ENCODE data around the gene UBAC2.

UBAC2 gene

DNA sequence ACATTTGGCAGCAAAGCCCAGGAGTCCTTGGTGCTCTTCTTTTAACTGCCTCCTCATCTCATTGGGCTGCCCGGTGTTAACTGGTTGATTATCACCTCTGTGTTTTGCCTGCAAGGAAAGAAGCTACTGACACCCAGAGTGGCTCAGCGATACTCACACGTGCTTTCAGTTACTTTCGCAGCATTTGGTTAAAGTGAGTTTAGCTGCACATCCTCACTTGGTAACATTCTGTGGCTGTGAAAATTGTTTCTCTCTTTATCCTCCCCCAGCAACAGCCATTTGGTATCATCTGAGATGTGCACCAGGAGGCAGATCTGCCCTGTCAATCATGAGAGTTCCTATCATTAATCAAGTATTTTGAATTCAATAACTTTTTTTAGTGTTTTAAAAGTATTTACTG, 151.1 kb downstream of the UBAC2 start:
- Mint-ChIP-seq H3K4me1 (peaks cover 100% of the 10 kb centered on the region), H3K27ac (ENCODE audit: low read depth) (peak overlapping the region; percentile 100), H3K9me3 (no peaks in the 10 kb centered on the region), H3K4me3 (peak overlapping the region; percentile 77), H3K27me3 (no peaks in the 10 kb centered on the region), H3K36me3 (ENCODE audit: insufficient read depth) (peaks cover 32% of the 10 kb centered on the region)
- DNase-seq (ENCODE audit: low spot score in 2 of 2), result peak in 1 of 2 donors; percentile 69
- peak; percentile 69 for ATAC-seq (replicated peaks; ENCODE audit: extremely low read depth, poor library complexity, severe bottlenecking)

DNA sequence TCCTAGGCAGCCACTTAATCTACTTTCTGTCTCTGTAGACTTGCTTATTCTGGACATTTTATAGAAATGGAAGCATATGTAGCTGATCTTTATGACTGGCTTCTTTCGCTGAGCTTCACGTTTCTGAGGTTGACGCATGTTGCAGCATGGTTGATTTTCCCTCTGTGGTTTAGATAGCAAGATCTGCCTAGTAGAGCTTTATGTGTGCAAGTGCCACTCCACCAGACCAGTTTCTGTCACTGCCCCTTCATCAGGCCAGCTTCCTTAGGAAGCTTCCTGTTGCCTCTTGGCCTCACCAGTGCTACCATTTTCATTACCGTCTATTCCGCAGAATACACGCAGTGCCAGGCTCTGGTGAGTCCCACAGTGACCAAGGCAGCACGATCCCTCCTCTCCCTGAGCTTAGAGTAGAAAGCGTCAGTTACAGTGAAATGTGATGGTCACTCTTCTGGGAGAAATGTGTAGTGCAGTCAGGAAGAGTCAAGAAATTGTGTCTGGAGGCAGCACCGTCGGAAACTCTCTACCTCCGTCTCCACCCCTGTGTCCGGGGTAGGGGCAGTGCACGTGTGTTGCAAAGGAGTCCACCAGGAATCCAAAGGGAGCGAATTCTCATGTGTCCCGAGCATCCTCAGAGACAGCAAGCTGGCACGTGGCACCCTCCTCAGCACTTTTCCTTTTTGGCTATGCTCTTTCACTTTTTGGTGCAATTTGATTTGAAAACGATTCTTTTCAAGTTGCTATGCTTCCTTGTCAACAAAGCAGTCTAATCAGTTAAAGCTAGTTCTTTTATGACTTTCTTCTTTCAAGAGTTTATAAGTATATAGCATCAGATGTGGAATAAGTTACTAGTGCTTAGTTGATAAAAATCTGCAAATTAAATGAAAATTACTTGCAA, 151.9 kb downstream of the UBAC2 start:
- ATAC-seq (replicated peaks; ENCODE audit: extremely low read depth, poor library complexity, severe bottlenecking) (peak; percentile 15), DNase-seq (ENCODE audit: low spot score in 2 of 2) (peak in 1 of 2 donors; percentile 35)
- Mint-ChIP-seq H3K27ac (ENCODE audit: low read depth) (peak overlapping the region; percentile 100), H3K4me1 (peaks cover 100% of the 10 kb centered on the region), H3K36me3 (ENCODE audit: insufficient read depth) (peaks cover 35% of the 10 kb centered on the region), H3K27me3 (no peaks in the 10 kb centered on the region), H3K4me3 (peak overlapping the region; percentile 77), H3K9me3 (no peaks in the 10 kb centered on the region)

DNA sequence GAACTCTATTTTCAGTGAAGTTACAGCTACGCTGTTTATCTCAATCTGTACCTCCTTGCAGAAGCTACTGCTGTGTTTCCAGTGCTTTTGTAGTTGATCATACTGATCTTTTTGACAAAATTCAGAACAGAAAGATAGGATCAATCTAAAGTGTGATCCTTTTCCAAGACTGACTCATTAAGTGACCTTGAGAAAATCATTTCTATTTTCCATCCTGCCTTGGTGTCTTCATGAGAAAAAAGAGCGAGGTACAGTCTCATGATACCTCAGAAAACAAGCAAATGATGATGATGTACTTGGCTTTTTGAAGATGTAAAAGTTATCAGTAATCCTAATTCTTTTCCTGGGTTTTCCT, 152.6 kb downstream of the UBAC2 start:
- no peak for DNase-seq (ENCODE audit: low spot score in 2 of 2)
- H3K36me3 Mint-ChIP-seq (ENCODE audit: insufficient read depth), result peaks cover 37% of the 10 kb centered on the region
- H3K27ac Mint-ChIP-seq (ENCODE audit: low read depth), result peak overlapping the region; percentile 100
- no peaks in the 10 kb centered on the region for H3K27me3 Mint-ChIP-seq
- ATAC-seq (replicated peaks; ENCODE audit: extremely low read depth, poor library complexity, severe bottlenecking), result no peak
- peak overlapping the region; percentile 77 for H3K4me3 Mint-ChIP-seq
- H3K9me3 Mint-ChIP-seq, result no peaks in the 10 kb centered on the region
- H3K4me1 Mint-ChIP-seq, result peaks cover 100% of the 10 kb centered on the region

DNA sequence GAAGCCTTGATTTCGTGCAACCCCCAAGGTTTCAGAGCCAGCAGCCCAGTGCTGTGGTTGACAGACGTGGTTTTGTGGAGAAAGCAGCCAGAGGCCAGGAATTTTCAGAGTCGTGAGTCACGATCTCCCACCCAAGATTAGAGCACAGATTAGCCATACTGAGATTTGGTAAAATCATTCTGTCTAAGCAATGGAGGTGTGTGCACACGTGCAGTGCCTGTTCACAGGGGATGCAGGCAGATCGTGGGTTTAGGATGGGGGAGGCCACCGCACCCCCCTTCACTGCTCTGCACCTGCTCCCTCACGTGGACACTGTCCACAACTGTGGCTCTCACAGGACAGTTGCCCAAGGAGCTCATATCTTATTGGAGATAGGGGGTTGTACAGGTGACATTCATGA, 153.2 kb downstream of the UBAC2 start:
- H3K4me1 Mint-ChIP-seq, result peaks cover 100% of the 10 kb centered on the region
- peaks cover 39% of the 10 kb centered on the region for H3K36me3 Mint-ChIP-seq (ENCODE audit: insufficient read depth)
- no peaks in the 10 kb centered on the region for H3K27me3 Mint-ChIP-seq
- no peak for ATAC-seq (replicated peaks; ENCODE audit: extremely low read depth, poor library complexity, severe bottlenecking)
- DNase-seq (ENCODE audit: low spot score in 2 of 2), result no peak
- H3K27ac Mint-ChIP-seq (ENCODE audit: low read depth), result peak overlapping the region; percentile 100
- H3K4me3 Mint-ChIP-seq, result peak overlapping the region; percentile 77
- no peaks in the 10 kb centered on the region for H3K9me3 Mint-ChIP-seq

DNA sequence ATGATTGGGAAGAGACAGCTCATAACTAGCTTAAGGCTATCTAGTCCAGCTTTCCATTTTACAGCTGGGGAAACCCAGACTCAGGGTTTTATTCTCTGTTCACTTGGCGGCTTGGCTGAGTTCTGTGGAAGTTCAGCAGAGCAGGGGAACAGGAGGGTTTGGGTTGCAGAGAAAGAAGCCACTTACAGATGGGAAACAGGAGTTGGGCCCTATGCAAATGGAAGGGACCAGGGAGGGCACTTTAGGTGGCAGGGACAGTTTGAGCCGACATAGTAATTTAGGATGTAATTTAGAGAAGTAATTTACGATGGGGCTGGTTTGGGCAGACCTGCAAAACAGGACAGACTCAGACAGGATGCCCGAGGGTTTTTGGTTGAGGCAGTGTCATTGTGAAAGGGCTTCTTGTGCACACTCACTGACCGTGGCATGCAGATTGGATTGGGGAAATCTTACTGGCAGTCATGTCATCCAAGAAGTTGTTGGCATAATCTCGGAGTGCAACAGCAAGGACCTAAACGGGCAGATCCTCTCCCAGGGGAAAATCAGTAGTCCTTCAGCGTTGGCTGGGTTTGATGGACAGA, 153.8 kb downstream of the UBAC2 start:
- Mint-ChIP-seq H3K27me3 (no peaks in the 10 kb centered on the region), H3K4me3 (peak overlapping the region; percentile 77), H3K9me3 (no peaks in the 10 kb centered on the region), H3K36me3 (ENCODE audit: insufficient read depth) (peaks cover 39% of the 10 kb centered on the region), H3K4me1 (peaks cover 100% of the 10 kb centered on the region), H3K27ac (ENCODE audit: low read depth) (peak overlapping the region; percentile 100)
- no peak for ATAC-seq (replicated peaks; ENCODE audit: extremely low read depth, poor library complexity, severe bottlenecking)
- no peak for DNase-seq (ENCODE audit: low spot score in 2 of 2)

DNA sequence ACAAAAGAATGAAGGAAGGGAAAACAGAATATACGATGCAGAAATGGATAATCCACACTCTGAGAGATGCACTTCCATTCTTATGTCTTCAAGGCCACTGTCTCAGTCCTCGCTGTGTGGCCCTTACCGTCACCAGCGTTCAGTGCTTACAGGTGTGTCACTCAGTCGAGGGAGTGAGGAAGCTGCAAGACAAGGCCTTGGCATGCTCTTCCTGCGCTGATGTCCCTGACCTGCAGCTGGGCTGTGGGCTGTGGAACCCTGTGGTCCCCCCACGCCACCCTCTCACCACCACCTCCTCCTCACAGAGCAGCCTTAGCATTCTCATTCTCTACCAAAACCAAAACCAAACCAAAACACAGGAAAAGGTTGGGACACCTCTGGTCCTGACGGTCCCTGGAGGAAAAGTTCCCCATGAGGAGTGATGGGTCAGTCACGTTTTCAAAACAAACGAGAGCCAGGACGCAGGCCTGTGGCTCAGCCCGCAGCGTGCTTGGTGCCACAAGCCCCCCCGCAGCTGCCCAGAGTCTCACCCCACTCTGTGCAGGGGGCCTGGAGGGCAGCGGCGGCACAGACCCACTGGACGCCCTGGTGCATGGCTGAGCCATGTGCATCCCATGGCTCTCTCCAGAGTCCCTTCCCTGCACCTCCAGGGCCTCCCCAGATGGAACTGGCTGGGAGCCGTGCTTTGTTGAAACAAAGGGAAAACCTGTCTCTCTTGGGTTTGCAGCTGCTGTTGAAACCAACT, 154.8 kb downstream of the UBAC2 start:
- H3K36me3 Mint-ChIP-seq (ENCODE audit: insufficient read depth), result peaks cover 35% of the 10 kb centered on the region
- peaks cover 100% of the 10 kb centered on the region for H3K4me1 Mint-ChIP-seq
- no peak for DNase-seq (ENCODE audit: low spot score in 2 of 2)
- H3K9me3 Mint-ChIP-seq, result no peaks in the 10 kb centered on the region
- ATAC-seq (replicated peaks; ENCODE audit: extremely low read depth, poor library complexity, severe bottlenecking), result no peak
- no peaks in the 10 kb centered on the region for H3K27me3 Mint-ChIP-seq
- peak overlapping the region; percentile 77 for H3K4me3 Mint-ChIP-seq
- peak overlapping the region; percentile 100 for H3K27ac Mint-ChIP-seq (ENCODE audit: low read depth)

DNA sequence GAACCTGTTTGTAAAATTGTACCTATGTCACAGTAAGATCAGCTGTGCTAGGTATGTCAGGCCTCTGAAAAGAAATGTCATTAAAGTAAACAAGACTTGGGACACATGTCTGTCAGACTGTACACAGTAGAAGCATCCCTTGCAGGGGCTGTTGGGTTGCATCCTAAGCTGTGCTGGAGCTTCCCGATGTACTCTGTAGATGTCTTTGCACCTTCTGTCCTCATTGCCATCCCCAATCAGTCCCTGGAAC, 155.3 kb downstream of the UBAC2 start:
- Mint-ChIP-seq H3K27me3 (no peaks in the 10 kb centered on the region), H3K9me3 (no peaks in the 10 kb centered on the region), H3K36me3 (ENCODE audit: insufficient read depth) (peaks cover 37% of the 10 kb centered on the region), H3K4me3 (peak overlapping the region; percentile 77), H3K4me1 (peaks cover 100% of the 10 kb centered on the region), H3K27ac (ENCODE audit: low read depth) (peak overlapping the region; percentile 100)
- DNase-seq (ENCODE audit: low spot score in 2 of 2) (no peak), ATAC-seq (replicated peaks; ENCODE audit: extremely low read depth, poor library complexity, severe bottlenecking) (no peak)

DNA sequence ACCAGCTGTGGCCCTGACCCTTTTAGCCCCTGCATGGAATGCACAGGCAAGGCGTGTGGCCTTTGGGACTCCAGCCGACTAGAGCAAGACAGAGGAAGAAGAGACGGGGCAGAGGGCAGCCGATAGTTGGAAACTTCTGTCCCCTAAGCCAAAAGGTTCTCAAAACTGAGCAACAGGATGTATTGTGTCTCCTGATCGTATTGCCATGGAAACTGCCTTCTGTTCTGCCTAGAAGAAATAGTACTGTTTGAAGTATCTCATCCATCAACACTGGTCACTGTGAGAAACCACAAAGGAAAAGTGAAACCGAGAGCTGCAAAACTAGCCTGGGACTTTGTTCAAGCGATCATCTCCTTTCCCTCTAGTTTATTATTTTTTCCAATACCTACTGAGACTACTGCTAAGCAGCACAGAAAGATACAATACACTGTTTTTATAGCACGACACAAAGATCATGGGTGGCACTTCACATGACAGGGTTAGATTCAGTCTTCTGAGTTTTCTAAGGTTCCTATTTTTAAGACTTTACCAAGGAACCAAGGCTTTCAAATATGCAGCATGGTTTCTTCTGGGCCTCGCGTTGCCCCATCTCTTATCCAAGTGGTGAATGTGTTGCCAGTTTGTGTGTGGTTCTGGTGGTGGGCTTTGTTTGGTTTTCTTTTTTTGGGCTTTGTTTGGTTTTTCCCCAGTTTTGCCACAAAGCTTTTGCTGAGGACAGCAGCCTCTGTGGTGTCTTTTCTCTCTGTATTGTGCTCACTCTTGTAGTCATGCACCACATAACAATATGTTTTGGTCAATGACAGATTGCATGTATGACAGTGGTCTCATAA, 155.8 kb downstream of the UBAC2 start:
- Mint-ChIP-seq H3K9me3 (no peaks in the 10 kb centered on the region), H3K4me3 (peak overlapping the region; percentile 77), H3K27ac (ENCODE audit: low read depth) (peak overlapping the region; percentile 100), H3K36me3 (ENCODE audit: insufficient read depth) (peaks cover 34% of the 10 kb centered on the region), H3K4me1 (peaks cover 100% of the 10 kb centered on the region), H3K27me3 (no peaks in the 10 kb centered on the region)
- DNase-seq (ENCODE audit: low spot score in 2 of 2) (peak; percentile 57 to 78), ATAC-seq (replicated peaks; ENCODE audit: extremely low read depth, poor library complexity, severe bottlenecking) (peak; percentile 69)

DNA sequence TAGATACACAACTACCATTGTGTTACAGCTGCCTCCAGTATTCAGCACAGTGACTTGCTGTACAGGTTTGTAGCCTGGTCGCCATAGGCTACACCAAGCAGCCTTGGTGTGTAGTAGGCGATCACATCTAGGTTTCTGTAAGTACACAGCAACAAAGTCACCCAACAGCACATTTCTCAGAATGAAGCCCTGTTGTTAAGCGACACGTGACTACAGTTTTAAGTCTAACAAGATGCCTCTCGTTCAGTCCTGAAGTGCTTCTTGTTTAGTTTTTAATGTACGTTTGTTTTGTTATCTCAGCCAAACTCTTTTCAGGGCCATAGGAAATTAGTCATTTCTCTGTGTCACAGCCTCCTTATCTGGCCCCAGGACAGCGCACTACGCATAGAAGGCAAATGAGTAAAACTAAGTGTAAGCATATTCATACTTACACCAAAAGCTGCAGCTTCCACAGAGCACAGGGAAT, 156.5 kb downstream of the UBAC2 start:
- Mint-ChIP-seq H3K9me3 (no peaks in the 10 kb centered on the region), H3K4me1 (peaks cover 98% of the 10 kb centered on the region), H3K27me3 (no peaks in the 10 kb centered on the region), H3K27ac (ENCODE audit: low read depth) (peak overlapping the region; percentile 100), H3K36me3 (ENCODE audit: insufficient read depth) (peaks cover 35% of the 10 kb centered on the region), H3K4me3 (peak overlapping the region; percentile 77)
- ATAC-seq (replicated peaks; ENCODE audit: extremely low read depth, poor library complexity, severe bottlenecking), result peak; percentile 21
- peak in 1 of 2 donors; percentile 34 for DNase-seq (ENCODE audit: low spot score in 2 of 2)

DNA sequence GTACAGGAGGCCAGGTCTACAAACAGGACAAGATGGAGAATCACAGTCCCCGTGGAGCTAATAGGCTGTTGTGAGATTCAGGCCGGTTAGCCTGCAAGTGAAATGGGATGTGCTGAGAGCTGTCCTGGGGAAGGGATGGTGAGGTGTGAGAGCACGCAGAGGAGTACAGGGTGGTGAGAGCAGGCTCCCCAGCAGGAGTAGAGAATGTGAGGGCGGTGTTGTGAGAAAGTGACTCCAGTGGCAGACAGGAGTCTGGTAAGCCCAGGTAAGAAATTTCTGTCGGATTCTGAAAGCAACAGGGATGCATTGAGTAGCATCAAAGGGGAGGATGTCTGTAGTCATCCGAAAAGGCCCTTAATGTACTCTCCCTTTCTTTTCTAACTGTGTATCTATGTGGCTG, 157.3 kb downstream of the UBAC2 start:
- Mint-ChIP-seq H3K4me1 (peaks cover 98% of the 10 kb centered on the region), H3K27me3 (no peaks in the 10 kb centered on the region), H3K4me3 (peak overlapping the region; percentile 77), H3K27ac (ENCODE audit: low read depth) (peak overlapping the region; percentile 100), H3K36me3 (ENCODE audit: insufficient read depth) (peaks cover 35% of the 10 kb centered on the region), H3K9me3 (no peaks in the 10 kb centered on the region)
- no peak for DNase-seq (ENCODE audit: low spot score in 2 of 2)
- ATAC-seq (replicated peaks; ENCODE audit: extremely low read depth, poor library complexity, severe bottlenecking), result no peak

DNA sequence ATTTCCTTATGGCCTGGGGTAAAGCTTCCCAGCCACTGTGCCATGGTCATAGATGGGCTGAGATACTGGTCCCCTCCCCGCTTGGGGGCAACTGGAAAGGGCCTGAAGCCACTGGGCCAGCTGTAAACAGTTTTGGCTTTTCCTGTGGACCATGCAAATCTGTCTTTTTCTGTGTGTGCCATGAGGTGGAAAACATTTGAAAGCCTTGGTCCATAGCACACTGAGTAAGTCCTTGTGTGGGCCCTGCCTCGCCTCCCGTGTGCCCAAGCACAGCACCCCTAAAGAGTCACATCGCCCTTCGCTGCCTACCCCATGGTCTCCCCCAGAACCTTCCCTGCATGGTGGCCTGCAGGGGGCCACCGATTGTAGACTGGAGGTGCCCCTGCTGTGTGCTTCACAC, 158.9 kb downstream of the UBAC2 start:
- Mint-ChIP-seq H3K4me3 (peak overlapping the region; percentile 23), H3K27me3 (no peaks in the 10 kb centered on the region), H3K36me3 (ENCODE audit: insufficient read depth) (peaks cover 32% of the 10 kb centered on the region), H3K9me3 (no peaks in the 10 kb centered on the region), H3K4me1 (peaks cover 95% of the 10 kb centered on the region), H3K27ac (ENCODE audit: low read depth) (peak overlapping the region; percentile 100)
- ATAC-seq (replicated peaks; ENCODE audit: extremely low read depth, poor library complexity, severe bottlenecking) (no peak), DNase-seq (ENCODE audit: low spot score in 2 of 2) (no peak)

DNA sequence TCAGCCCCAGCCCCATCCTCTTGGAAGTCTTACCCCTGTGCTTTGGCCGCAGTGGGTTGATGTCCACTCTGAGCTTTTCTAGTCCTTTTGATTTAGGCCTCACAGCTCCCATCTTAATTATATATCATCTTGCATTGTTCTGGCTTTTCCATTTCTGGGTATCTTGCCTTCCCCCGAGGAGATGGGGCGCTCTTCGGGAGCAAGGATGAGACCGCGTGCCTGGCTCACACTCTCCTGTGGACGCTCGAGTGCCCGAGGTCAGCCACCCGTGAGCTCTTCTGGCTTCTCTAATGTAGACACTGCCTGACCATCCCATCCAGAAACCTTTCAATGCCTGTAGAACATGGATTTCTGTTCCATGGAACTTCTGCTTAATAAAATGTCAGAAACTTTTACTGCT, 160.0 kb downstream of the UBAC2 start:
- ATAC-seq (replicated peaks; ENCODE audit: extremely low read depth, poor library complexity, severe bottlenecking) (no peak), DNase-seq (ENCODE audit: low spot score in 2 of 2) (no peak)
- Mint-ChIP-seq H3K4me1 (peaks cover 86% of the 10 kb centered on the region), H3K27ac (ENCODE audit: low read depth) (peak overlapping the region; percentile 100), H3K4me3 (peak overlapping the region; percentile 14), H3K27me3 (no peaks in the 10 kb centered on the region), H3K9me3 (no peaks in the 10 kb centered on the region), H3K36me3 (ENCODE audit: insufficient read depth) (peaks cover 25% of the 10 kb centered on the region)
